ENCODE data around the gene BRF1.

DNA sequence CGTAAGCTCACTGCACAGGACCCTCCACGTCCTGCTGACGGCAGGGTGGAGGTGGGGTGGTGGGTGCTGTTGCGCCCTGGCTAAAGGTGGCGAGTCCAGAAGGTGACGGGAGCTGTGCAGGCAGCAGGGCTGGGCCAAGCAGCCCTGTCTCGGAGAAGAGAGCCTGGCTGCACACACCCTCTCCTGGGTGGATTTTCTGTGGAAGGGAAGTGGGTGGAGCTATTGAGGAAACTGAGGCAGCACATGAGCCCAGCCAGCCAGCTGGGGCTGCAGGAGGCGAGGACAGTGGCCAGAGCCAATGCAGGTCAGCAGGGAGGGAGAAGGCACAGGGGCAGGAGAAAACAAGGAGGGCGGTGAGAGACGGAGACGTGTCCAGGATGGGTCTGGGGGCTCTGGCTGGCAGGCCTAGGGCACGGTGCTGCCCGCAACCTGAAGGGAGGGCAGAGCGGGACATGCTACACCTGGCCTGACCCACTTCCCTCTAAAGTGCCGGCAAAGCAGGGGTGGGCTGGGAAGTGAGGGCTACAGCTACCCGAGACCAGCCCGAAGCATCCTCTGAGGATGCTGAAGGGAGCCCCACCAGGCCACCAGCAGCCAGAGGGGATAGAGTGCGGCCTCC, 32.0 kb downstream of the BRF1 start:
- TF ChIP-seq, protein P1, sequence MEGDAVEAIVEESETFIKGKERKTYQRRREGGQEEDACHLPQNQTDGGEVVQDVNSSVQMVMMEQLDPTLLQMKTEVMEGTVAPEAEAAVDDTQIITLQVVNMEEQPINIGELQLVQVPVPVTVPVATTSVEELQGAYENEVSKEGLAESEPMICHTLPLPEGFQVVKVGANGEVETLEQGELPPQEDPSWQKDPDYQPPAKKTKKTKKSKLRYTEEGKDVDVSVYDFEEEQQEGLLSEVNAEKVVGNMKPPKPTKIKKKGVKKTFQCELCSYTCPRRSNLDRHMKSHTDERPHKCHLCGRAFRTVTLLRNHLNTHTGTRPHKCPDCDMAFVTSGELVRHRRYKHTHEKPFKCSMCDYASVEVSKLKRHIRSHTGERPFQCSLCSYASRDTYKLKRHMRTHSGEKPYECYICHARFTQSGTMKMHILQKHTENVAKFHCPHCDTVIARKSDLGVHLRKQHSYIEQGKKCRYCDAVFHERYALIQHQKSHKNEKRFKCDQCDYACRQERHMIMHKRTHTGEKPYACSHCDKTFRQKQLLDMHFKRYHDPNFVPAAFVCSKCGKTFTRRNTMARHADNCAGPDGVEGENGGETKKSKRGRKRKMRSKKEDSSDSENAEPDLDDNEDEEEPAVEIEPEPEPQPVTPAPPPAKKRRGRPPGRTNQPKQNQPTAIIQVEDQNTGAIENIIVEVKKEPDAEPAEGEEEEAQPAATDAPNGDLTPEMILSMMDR (conservative IDR thresholded peaks at IDR 0.05): no peak
- no peak for TF ChIP-seq ZFX (IDR thresholded peaks at IDR 0.05)
